DND-41 (cell line): Measurements from ENCODE around the gene KCNMA1.

Experiments used
- ATAC-seq: fragments of 200-7000 bp; cut with Tn5 transposase; 3 replicates; pipeline ENCODE4 v1.9.1; 2021; ENCODE audit warnings: low read depth; ENCODE audit not compliant: insufficient read depth
- DNase-seq: peaks from one replicate; pipeline ENCODE4 v3.0.0-alpha.2; 2020
- H2AFZ ChIP-seq: 2 replicates; pipeline ENCODE4 v1.6.0; 2012; ENCODE audit warnings: low read depth, low read length
- H3K27ac ChIP-seq: 2 replicates; pipeline ENCODE4 v1.5.1; 2012; ENCODE audit warnings: low read length, inconsistent platforms
- H3K27me3 ChIP-seq: fragments of 200-600 bp; sonication (generic); 2 replicates; pipeline ENCODE4 v1.6.0; 2012; ENCODE audit warnings: low read length, mild to moderate bottlenecking, inconsistent platforms; ENCODE audit not compliant: insufficient read depth, poor library complexity
- H3K36me3 ChIP-seq: 2 replicates; pipeline ENCODE4 v1.5.1; 2012; ENCODE audit warnings: low read length, inconsistent platforms; ENCODE audit not compliant: insufficient read depth
- H3K4me1 ChIP-seq: 2 replicates; pipeline ENCODE4 v1.5.1; 2012; ENCODE audit warnings: mild to moderate bottlenecking, low read length; ENCODE audit not compliant: insufficient read depth
- H3K4me2 ChIP-seq: 2 replicates; pipeline ENCODE4 v1.6.0; 2012; ENCODE audit warnings: mild to moderate bottlenecking, moderate library complexity, low read length, inconsistent platforms; ENCODE audit not compliant: insufficient read depth
- H3K4me3 ChIP-seq, 2 experiments: fragments of 200-600 bp in 1 of 2; shearing (Covaris generic) in 1 of 2; 2 replicates each; pipeline ENCODE4 v1.5.1; 2012 to 2016; ENCODE audit warnings: inconsistent platforms in 2 of 2, low read length in 2 of 2, mild to moderate bottlenecking in 2 of 2, low read depth in 1 of 2, moderate library complexity in 1 of 2
- H3K79me2 ChIP-seq: 2 replicates; pipeline ENCODE4 v1.6.0; 2012; ENCODE audit warnings: low read length, inconsistent platforms; ENCODE audit not compliant: insufficient read depth
- H3K9ac ChIP-seq: 2 replicates; pipeline ENCODE4 v1.6.0; 2012; ENCODE audit warnings: low read depth, mild to moderate bottlenecking, inconsistent platforms, low read length, moderate library complexity
- H3K9me3 ChIP-seq: 2 replicates; pipeline ENCODE4 v1.5.1; 2012; ENCODE audit warnings: low read length, moderate library complexity, mild to moderate bottlenecking, inconsistent platforms; ENCODE audit not compliant: insufficient read depth, severe bottlenecking
- H4K20me1 ChIP-seq: 2 replicates; pipeline ENCODE4 v1.6.0; 2012; ENCODE audit warnings: low read length; ENCODE audit not compliant: insufficient read depth
- EZH2 ChIP-seq: IDR thresholded peaks from 3 replicates; pipeline ENCODE4 v1.6.1; 2012; ENCODE audit warnings: borderline replicate concordance, low read depth, mild to moderate bottlenecking, moderate library complexity, low read length, inconsistent platforms; ENCODE audit not compliant: severe bottlenecking
- TF ChIP-seq, protein P1 (sequence below): IDR thresholded peaks from 2 replicates; pipeline ENCODE4 v1.5.1; 2012; ENCODE audit warnings: borderline replicate concordance, low read length, moderate library complexity, mild to moderate bottlenecking; ENCODE audit not compliant: poor library complexity, severe bottlenecking; ENCODE audit errors: extremely low read depth

KCNMA1 gene

DNA sequence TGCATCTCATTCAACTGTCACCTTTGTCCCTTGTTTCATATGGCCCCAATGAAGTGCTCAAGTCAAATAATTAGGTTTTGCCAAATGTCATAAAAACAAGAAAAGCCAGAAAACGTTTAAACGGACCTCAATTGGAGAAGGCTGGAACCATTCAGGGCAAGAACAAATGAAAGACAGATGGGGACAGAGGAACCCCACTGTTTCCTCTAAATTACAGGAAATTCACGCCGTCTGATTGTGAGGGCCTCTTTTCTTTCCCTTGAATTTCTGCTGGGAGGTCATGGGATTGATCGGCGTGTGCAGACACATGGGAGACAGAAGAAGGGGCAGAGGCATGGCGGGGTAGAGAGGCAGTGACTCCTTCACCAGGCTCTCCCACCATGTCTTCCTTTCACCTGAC is 656.4 kb downstream of the KCNMA1 start:
- Histone ChIP-seq H3K27ac (no peak overlapping the region), H3K4me3 (no peak overlapping the region), H3K4me1 (no peaks in the 10 kb centered on the region), H2AFZ (no peak overlapping the region), H3K4me2 (no peak overlapping the region), H4K20me1 (no peaks in the 10 kb centered on the region), H3K79me2 (no peaks in the 10 kb centered on the region), H3K9me3 (no peaks in the 10 kb centered on the region), H3K9ac (no peak overlapping the region), H3K36me3 (no peaks in the 10 kb centered on the region), H3K27me3 (peaks cover 15% of the 10 kb centered on the region)
- DNase-seq (no peak), ATAC-seq (no peak)
- TF ChIP-seq, protein P1, sequence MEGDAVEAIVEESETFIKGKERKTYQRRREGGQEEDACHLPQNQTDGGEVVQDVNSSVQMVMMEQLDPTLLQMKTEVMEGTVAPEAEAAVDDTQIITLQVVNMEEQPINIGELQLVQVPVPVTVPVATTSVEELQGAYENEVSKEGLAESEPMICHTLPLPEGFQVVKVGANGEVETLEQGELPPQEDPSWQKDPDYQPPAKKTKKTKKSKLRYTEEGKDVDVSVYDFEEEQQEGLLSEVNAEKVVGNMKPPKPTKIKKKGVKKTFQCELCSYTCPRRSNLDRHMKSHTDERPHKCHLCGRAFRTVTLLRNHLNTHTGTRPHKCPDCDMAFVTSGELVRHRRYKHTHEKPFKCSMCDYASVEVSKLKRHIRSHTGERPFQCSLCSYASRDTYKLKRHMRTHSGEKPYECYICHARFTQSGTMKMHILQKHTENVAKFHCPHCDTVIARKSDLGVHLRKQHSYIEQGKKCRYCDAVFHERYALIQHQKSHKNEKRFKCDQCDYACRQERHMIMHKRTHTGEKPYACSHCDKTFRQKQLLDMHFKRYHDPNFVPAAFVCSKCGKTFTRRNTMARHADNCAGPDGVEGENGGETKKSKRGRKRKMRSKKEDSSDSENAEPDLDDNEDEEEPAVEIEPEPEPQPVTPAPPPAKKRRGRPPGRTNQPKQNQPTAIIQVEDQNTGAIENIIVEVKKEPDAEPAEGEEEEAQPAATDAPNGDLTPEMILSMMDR: no peak
- no peak for TF ChIP-seq EZH2

DNA sequence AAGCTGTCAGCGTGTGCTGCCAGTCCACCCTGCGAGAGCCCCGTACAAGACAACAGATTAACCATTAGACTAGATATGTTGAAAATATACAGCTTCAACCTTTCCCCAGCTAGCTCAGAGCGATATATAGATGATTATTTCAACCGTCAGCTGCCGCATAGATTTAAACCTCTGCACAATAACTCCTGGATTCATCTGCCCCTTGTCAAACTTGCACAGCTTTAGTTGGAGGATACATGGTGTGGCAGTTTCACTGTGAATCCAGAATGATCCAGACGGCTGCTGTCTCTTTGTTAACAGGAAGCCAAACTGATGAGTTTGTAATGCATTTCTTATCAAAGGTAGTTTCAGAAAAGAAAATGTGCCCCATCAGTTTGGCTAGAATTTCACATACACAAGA is 659.7 kb downstream of the KCNMA1 start:
- Histone ChIP-seq H3K27ac (no peak overlapping the region), H3K27me3 (peaks cover 19% of the 10 kb centered on the region), H3K4me1 (no peaks in the 10 kb centered on the region), H3K36me3 (no peaks in the 10 kb centered on the region), H3K79me2 (no peaks in the 10 kb centered on the region), H3K9ac (no peak overlapping the region), H3K9me3 (no peaks in the 10 kb centered on the region), H3K4me3 (no peak overlapping the region), H2AFZ (no peak overlapping the region), H4K20me1 (no peaks in the 10 kb centered on the region), H3K4me2 (no peak overlapping the region)
- no peak for DNase-seq
- no peak for ATAC-seq
- TF ChIP-seq, protein P1: no peak
- no peak for TF ChIP-seq EZH2

DNA sequence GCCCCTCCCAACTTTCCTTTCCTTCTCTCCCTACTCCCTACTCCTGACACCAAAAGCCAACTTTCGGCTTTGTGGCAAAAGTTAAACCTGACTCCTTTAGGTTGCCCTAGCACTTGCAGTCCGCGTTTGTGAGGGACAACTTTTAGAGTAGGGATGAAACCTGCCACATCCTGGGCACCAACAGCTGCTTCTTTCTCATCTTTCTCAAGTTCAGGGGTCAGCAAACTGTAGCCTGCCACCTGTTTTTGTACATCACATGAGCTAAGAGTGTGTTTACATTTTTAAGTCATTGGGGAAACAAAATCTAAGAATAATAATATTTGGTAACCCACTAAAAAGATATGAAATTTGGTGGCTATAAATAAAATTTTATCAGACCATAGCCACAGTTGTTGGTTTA is 660.6 kb downstream of the KCNMA1 start:
- H3K4me1 ChIP-seq: no peaks in the 10 kb centered on the region
- H3K36me3 ChIP-seq: no peaks in the 10 kb centered on the region

DNA sequence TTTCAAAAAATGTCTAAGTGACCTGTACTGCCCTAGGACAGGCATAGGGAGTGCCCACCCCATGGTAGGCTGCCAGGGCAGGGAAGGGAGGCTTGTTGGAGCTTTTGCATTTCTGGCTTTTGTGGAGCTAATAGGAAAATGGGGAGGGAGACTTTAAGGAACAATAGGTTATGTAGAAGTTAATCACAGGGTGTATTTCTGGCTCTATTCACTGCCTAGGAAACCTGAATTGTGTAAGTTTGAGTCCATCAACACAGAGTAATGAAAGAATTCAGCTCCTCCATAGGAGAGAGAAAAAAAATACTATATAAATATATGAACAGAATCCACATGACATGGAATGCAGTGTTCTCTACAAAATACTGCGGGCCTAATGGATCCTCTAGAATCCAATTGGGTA is 661.5 kb downstream of the KCNMA1 start:
- H3K4me1 ChIP-seq: no peaks in the 10 kb centered on the region
- H3K4me2 ChIP-seq: no peak overlapping the region
- H3K27ac ChIP-seq: no peak overlapping the region
- no peak overlapping the region for H2AFZ ChIP-seq
- H3K4me3 ChIP-seq: no peak overlapping the region
- no peak overlapping the region for H3K9ac ChIP-seq
- H3K9me3 ChIP-seq: no peaks in the 10 kb centered on the region
- no peaks in the 10 kb centered on the region for H4K20me1 ChIP-seq
- ATAC-seq (no peak), DNase-seq (no peak)
- TF ChIP-seq, protein P1: no peak
- TF ChIP-seq EZH2: no peak
- no peaks in the 10 kb centered on the region for H3K36me3 ChIP-seq
- H3K79me2 ChIP-seq: no peaks in the 10 kb centered on the region
- peaks cover 28% of the 10 kb centered on the region for H3K27me3 ChIP-seq

More for the DNA sequence above, 660.6 kb downstream of the KCNMA1 start:
- H2AFZ ChIP-seq: no peak overlapping the region
- no peak for TF ChIP-seq EZH2
- TF ChIP-seq, protein P1: no peak
- H3K4me3 ChIP-seq: no peak overlapping the region
- DNase-seq (no peak), ATAC-seq (no peak)
- H3K4me2 ChIP-seq: no peak overlapping the region
- peaks cover 22% of the 10 kb centered on the region for H3K27me3 ChIP-seq
- no peaks in the 10 kb centered on the region for H4K20me1 ChIP-seq
- H3K9me3 ChIP-seq: no peaks in the 10 kb centered on the region
- H3K27ac ChIP-seq: no peak overlapping the region
- H3K79me2 ChIP-seq: no peaks in the 10 kb centered on the region
- no peak overlapping the region for H3K9ac ChIP-seq
